ENCODE data around the gene NNT. TPM values are rescaled to one million over a fixed set of nuclear protein-coding genes. Genes with fewer than 3 reads are reported as not detected.

NNT gene
- total RNA-seq, 1 experiment from 2014 or later: 112 TPM

Other genes with a start within 250 kb of the NNT start
- 2.2 and 4.3 TPM in 2 replicates for gene CCL28, start 190.8 kb upstream of the NNT start, total RNA-seq (2021)
- gene TMEM267, start 119.3 kb upstream of the NNT start, total RNA-seq (2021): 22.0 and 30.2 TPM in 2 replicates
- gene C5orf34, start 88.0 kb upstream of the NNT start, total RNA-seq (2021): 16.0 and 22.6 TPM in 2 replicates
- gene PAIP1, start 46.1 kb upstream of the NNT start, total RNA-seq (2021): 183 and 191 TPM in 2 replicates

All from PC-9 (cell line).